HG03354 (cell line): Measurements from ENCODE around the gene HSH2D.

Experiments used
- ATAC-seq: cut with Tn5 transposase; IDR thresholded peaks from one replicate; pipeline ENCODE4 v1.9.1; 2021; ENCODE audit warnings: mild to moderate bottlenecking; ENCODE audit not compliant: unreplicated experiment, poor library complexity, severe bottlenecking

Gene HSH2D

GRCh38 chr19:16185123-16185767, 41.8 kb downstream of the HSH2D start, which contains the start of gene FAM32A:
Gene FAM32A, plus strand, starts transcription at chr19:16185410. Its CDS starts 33 bp downstream, at chr19:16185443.
- peak; percentile 85 for ATAC-seq

- ATAC-seq: no peak
These were observed 42.3 kb downstream of the HSH2D start for GRCh38 chr19:16185768-16186123.

DNA sequence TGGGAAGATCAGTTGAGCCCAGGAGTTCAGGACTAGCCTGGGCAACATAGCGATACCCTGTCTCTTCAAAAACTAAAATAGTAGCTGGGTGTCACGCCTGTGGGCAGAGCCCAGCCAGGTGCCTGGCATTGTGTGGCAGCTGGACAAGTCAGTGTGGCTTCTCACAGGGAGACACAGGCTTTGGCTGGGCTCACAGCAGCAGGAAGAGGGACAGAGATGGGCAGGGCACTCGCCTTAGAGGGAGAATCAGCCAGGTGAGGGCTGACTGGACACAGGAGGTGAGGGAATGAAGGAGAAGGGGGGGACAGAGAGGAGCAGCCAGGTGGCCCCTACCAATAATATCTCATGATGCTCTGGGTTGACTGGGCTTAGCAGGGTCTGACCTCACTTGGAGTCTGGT, 45.0 kb downstream of the HSH2D start:
- ATAC-seq: no peak

DNA sequence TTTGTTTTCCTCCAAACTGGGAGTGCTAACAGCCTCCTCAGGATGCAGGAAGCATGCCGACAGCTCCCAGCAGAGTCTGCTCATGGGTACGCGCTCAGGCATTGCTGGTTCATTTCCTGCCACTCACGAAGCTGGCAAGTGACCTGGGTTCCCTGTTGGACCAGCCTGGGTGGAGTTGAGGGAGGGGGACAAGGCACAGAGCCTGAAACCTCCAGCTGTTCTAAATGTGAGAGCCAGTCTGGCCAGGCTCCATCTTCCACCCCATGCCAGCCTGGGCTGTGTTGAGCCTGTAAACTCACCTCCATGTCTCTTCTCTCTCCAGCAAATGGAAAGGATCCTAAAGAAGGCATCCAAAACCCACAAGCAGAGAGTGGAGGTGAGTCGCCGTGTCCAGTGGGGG, 46.7 kb downstream of the HSH2D start:
- no peak for ATAC-seq

- ATAC-seq: no peak
These were observed 47.3 kb downstream of the HSH2D start for GRCh38 chr19:16190736-16191135.

DNA sequence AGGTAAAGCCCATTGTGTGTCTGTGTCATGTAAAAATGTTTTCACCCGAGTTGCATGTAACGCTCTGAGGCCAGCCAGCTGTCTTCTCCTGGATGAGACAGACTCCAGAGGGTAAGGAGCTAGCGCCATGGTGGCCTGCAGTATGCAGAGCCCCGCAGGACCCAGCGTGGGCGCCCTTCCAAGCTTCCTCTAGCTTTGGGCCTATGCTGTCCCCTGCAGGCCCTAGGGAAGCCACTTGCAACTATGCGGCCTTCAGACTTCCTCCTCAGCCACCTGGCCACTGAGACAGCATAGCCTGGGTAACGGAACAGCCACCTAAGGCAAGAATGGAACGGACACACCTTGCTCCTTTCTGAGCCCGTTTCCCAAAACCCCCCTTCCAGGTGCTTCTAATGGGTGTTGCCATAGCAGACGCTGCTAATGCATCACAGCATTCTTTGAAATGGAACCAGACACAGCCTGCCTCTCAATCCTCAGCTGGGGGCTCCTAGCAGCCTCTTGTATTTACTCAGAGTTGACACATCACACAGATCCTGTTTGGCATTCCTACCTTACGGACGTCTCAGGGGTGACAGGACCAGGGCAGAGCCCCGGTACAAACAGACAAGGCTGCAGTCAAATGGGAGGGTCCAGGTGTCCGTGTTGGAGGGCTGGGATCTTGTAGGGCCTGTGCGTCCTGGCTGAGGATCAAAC, 47.9 kb downstream of the HSH2D start:
- no peak for ATAC-seq

GRCh38 chr19:16193466-16193865, 50.0 kb downstream of the HSH2D start:
- no peak for ATAC-seq

DNA sequence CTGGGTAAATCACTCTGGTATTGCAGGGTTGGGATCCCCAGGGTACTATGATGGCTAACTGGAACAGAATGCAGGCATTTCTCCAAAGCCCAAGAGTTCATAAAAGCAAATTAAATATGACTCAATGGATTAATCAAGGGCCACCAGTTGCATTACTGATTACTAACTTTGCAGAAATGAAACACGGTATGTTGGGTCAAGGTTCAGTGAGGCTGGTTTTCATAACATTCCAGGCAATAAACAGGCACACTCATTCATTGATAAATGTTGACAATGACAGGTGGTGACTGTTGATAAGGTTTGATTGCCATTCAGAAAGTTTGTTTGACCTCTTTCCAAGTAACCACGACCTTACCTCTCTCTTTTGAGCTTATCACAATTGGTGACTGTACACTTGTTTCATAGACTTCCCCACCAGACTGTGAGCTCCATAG, 53.7 kb downstream of the HSH2D start:
- ATAC-seq: peak; percentile 11

DNA sequence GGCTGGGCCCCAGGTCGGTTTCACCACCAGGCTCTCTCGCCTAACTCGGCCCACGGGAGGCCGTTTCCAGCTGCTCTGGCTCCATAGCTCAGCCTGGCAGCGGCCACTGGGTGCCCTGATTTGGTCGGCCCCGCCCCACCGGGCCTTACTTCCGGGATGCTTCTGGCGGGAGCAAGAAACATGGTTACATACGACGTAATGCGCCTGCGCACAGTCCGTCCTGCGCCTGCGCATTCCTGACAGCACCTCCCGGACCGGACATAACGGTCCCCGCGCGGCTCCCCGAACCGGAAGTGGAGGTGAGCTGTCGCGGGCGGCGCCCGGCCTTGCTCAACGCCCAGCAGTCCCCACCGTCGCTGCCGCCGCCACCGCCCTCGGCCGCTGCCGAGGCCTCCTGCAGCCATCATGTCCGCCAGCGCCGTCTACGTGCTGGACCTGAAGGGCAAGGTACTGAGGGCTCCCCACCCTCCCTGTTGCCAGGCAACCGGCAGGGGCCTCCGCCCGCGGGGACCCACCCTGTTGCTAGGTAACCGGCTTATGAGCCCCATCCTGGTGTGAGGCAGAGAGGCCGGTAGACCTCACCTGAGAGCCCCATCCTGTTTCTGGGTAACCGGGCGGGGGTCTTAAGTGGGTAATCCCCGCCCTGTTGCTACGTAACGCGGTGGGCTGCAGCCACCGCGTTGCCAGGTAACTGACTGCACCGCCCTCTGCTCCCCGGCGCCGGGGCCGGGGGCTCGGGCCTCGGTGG, 54.3 kb downstream of the HSH2D start, which contains the start of gene AP1M1:
Gene AP1M1, plus strand, starts transcription at position 290 of the 748 bp plus-strand sequence. Its CDS starts 116 bp downstream, at position 406.
- peak; percentile 83 for ATAC-seq

- peak; percentile 17 for ATAC-seq
These were observed 54.8 kb downstream of the HSH2D start for GRCh38 chr19:16198370-16198651.

DNA sequence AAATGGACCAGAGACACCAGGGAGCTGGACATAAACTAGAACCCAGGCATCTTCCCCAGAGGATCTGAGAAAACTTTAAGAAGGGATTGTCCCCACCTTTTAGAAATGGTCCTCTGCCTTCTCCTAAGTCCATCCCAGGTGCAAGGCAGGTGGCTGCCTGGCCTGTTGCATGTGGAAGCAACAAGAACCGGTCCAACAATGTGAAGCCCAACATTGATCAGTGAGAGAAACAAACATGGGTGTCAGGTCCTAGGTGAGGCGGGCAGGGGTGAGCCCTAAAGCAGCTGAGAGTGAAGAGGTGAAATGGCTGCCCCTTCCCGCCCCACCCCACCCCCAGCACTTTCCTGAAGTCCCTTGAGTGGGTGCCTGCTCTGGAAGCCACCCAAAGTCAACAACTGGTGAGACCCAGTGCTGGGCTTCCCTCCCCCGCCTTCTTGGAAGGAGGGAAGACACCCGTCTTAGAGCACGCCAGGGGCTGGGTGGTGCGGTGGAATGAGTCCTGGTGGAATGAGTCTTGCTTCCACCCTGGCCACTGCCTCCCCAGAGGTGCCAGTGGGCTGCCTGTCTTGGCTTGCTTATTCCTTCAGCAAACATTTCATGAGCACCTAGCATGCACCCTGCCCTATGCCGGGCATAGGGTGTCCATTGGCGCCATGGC, 55.9 kb downstream of the HSH2D start:
- ATAC-seq: no peak

DNA sequence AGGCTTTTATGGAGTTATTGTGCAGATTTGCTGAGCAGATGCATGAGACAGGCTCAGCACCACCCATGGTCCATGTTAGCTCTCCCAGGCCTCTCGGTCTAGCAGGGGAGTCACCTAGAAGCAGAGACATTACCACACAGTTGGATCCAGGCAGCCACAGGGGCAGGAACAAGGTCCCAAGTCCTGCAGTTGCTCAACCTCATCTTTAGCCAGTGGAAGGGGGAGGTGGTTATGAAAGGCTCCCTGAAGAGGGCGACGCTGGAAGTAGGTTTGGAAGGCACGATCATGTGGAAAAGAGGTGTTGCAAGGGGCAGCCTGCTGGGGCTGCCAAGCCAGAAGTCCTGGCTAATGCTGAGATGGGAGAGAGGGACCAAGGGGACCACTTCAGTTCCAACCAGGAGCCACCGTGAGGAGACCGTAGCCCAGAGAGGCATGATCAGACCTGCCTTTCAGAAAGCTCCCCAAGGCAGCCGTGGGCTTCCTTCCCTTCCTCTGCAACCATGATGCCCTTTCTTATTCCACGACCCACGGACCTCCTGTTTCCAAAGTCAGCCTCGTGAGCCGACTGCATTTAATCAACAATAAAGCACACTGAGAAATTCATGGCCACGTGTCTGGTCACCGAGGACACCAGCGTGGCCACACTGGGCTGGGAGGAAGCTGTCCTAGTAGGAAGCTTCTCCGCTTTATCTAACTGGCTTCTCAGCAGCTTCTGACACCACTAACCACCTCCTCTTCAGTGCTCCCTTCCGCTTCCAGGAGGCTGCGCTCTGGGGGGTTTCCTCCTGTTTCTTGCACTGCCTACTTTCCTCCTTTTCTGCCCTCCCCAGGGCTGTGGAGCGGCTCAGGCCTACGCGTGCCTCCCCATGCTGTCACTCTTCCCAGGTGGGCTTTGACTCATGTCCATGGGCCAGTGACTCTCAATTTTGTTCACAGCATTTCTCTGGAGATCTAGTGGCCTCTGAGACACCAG, 56.8 kb downstream of the HSH2D start:
- no peak for ATAC-seq

DNA sequence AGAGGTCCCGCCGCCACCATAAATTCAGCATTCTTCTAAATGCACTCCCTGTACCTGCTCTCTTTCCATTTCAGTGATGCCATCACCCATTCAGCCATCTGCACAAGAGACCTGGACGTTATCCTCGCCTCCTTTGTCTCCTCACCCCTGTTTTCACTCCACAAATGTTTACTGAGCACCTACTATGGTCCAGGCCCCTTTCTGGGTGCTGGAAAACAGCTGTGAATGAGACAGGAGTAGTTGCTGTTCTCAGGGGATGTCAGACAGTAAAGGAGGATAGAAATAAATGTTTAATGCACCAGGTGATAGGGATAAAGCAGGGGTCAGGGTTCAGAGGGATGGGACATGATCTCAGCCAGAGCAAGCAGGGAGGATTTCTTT, 57.5 kb downstream of the HSH2D start:
- no peak for ATAC-seq

DNA sequence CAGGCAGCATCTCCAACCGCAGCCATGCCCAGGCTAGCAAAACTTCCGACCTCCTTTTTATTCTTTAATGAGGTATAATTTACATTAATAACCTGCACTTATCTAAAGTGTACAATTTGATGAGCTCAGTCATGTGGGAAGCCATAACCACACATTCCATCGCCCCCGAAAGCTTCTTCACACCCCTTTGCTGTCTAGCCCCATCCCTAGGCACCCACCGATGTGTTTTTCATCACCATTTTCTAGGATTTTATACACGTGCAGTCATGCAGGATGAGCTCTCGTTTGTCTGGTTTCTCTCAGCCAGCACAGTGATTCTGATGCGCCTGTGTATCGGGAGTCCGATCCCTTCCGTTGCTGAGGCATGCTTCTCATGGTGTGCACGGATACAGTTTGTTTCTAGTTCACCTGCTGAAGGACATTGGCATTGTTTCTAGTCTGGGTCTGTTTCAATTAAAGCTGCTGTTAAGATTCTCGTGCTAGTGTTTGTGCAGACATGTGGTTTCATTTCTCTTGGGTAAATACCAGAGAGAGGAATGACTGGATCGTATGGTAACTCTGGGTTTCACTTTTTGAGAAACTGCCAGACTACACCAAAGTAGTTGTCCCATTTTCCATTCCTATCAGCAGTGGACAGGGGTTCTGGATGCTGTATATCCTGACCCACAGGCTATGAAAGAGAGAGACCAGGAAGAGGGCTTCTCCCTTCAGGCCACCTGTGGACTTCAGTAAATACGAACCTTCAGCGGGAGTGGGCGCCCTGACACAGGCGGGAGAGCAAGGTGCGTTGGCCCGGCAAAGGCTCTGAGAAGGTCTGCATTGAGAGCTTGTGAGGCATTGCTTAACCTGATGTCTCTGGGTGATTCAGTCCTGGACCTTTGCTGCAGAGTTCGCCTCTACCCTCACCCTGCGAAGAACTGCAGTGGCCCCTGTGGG, 59.1 kb downstream of the HSH2D start:
- ATAC-seq: no peak

- ATAC-seq: no peak
These were observed 59.9 kb downstream of the HSH2D start for GRCh38 chr19:16203256-16204004.

DNA sequence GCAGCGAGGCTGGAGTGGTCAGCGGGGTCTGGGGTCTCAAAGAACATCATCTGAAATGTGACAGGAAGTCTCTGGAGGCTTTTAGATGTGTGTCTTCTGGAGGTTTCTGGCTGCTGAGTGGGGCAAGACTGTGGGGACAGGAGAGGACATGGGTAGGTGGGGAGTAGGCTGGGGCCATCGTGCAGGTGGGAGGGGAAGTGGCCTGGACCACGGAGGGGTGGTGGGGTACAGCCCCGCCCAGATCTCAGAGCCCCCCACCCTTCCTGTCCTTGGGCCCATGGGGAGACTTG, 60.5 kb downstream of the HSH2D start:
- ATAC-seq: no peak

GRCh38 chr19:16205205-16206045, 61.9 kb downstream of the HSH2D start:
- ATAC-seq: no peak
